HG03565 (cell line): ENCODE results near the gene TSPO.
"Not testable (repeated sequence)": the region's sequence is repeated elsewhere in the genome, so short reads cannot be mapped to it uniquely, and the experiment has no call there.

Experiments used
- ATAC-seq: cut with Tn5 transposase; IDR thresholded peaks from one replicate; pipeline ENCODE4 v1.9.1; 2021; ENCODE audit warnings: mild to moderate bottlenecking, moderate library complexity; ENCODE audit not compliant: unreplicated experiment

The TSPO gene

GRCh38 chr22:43151251-43152002 lies at the start of gene TSPO:
Gene TSPO (plus strand): TSS chr22:43151559. CDS start chr22:43159239, 7,680 bp downstream.
- no peak for ATAC-seq

GRCh38 chr22:43104056-43104625 lies 47.2 kb upstream of the TSPO start:
- not testable (repeated sequence) for ATAC-seq

DNA sequence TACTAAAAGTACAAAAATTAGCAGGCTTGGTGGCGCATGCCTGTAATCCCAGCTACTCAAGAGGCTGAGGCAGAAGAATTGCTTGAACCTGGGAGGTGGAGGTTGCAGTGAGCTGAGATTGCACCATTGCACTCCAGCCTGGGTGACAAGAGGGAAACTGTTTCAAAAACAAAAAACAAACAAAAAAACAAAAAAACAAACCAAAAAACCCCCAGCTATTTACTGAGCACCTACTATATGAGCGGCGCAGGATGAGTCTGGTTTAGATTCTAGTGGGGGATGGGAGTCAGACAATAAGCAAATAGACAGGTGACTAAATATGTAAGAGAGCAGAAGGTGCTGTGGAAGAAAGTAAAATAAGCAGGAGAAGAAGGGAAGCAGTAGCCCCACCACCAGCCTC lies 46.4 kb upstream of the TSPO start:
- not testable (repeated sequence) for ATAC-seq

DNA sequence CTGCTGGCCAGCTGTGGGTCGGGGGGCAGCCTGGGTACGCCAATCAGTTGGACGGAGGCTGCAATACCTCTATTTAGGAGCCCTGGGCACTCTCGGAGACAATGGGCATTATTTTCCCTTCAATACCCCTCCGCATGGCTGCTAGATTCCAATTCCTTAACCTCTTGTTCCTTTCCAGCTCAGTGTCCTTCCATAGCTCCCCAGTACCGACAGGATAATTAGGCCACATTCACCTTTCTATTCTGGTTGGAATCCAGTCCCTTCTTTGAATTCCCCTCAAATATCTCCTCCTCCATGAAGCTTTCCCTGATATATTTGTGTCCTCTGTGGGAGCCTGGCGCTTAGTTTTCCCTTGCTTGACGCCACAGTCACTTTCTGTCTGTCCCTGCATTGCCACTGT lies 45.1 kb upstream of the TSPO start:
- ATAC-seq, result no peak

DNA sequence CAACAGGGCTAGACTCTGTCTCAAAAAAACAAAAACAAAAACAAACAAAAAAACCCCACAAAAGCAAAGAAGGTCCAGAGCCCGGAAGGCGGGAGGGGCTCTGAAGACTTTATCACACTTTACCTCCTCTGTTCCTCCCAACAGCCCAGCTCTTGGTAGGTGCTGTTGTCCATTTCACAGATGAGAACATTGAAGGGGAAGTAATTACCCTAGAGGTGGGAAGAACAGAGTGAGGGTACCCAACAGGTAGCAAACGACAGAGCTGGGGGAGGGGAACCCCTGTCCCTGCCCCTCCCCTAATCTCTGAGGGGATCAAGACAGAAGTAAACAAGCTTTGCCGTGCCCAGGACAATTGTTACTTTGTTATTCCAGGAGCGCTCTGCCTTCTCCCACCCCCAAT lies 41.8 kb upstream of the TSPO start:
- ATAC-seq, result no peak

- ATAC-seq, result no peak
Observed at GRCh38 chr22:43109921-43110443, 41.4 kb upstream of the TSPO start.

DNA sequence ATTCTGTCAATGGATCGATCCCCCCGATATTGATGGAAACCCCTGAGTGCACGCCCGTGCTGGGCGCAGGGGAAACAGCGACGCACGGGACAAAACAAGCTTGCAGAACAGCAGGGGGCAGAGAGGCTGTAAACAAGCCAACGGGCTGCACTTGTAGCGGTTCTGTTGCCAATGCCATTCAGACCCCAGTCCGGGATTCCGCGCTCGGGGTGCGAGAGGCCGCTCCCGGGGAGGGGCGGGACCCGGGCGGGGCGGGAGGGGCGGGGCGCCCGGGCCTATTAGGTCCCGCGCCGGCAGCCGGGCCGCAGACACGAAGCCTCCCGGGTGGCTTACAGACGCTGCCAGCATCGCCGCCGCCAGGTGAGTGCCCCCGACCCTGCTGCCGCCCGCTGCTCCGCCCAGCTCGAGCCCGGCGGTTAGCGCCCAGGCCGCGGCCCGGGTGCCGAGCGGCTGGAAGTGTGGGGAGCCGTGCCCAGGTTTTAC lies 40.9 kb upstream of the TSPO start, which contains the start of gene BIK:
TSS of gene BIK (plus strand) at position 307 of the 483 bp plus-strand sequence. CDS start 13,273 bp downstream, outside the sequence.
- ATAC-seq, result no peak

GRCh38 chr22:43110927-43111623 lies 40.3 kb upstream of the TSPO start:
- no peak for ATAC-seq

DNA sequence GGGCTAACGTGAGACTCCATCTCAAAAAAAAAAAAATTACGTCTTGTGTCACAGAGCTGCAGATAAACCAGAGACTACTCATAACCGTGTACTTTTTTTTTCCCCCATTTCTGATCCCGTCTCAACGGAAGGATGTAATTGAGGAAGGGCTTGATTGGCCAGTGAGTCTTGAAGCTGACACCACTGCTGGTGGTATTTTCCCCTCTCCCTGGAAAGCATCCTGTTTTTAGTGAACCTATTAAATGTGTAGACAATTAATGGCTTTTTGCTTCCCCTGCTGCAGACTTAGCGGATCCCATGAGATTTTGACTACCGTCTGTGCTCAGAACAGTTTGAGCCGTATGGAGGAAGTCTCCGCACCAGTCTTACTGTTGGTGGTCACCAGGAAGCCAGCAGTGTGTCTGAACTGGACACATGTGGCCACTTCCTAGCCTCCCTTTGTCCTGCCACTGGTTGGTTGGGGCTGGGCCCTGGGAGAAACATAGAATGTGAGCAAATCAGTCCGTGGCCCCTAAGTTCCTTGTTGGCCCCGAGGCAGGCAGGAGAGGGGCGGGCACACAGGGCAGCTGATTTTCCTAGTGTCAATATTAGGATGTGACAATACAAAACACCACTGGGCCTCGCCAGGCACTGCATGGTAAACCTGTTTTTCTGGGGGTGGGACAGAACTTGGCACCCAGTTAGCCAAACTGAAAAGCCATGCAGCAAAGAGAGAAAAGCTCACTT lies 37.7 kb upstream of the TSPO start:
- no peak for ATAC-seq

- no peak for ATAC-seq
Observed at GRCh38 chr22:43114958-43115357, 36.4 kb upstream of the TSPO start.

GRCh38 chr22:43116932-43117331 lies 34.4 kb upstream of the TSPO start:
- ATAC-seq, result no peak

DNA sequence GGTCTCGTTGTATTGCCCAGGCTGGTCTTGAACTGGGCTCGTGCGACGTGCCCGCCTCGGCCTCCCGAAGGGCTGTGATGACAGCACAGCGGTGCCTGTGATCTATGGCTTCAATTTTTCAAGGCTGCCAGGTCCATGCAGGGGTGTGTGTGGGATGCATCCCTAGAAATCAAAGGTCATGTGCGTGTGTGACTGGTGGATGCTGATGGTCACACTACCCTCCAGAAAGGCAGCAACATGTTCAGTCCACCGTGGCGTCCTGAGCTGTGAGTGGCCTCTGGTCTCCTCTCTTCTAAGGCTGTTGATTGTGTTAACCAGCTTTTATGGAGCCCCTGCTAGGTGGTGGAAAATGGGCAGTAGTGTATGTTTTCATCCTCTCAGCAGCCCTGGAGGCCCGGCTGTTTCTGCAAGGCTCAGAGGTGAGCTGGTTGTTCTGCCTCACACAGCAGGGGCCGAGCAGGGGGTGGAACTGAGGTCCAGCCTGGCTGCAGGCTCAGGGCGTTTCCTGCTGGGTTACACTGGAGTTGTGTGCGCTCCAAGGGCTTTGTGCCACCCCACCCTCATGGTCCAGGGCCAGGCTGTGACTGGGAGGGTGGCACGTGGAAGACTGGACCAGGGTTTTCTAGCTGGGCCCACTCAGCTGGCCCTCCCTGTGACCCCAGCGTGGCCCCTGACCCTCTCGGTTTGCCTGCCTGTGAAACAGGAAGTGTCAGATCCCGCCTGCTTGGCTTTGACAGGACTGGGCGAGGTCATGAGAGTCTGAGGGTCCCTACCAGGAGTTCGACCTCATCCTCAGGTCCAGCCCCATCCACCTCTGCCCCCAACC lies 33.1 kb upstream of the TSPO start:
- no peak for ATAC-seq

DNA sequence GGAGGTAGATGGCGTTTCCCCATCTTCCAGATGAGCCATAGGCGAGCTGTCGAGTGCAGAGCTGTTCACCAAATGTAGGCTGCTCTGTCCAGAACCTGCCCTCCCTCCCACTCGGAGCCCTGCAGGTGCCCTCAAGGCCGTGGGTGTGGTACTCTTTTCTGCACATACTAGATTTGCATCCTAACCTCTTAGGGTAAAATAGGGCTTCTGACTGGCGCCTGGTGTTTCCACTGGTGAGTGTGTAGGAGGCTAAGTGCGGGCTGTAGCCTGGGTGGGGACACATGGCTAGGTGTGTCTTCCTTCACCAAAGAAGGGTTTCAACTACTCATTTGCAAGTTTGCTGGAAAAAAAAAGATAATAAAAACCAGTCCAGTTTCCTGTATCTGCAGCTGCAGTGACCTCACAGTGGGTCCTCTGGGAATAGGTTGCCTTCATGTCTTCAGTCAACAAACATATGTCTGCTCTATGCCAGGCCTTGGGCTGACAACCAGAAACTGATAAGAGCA lies 32.4 kb upstream of the TSPO start:
- ATAC-seq, result no peak

- no peak for ATAC-seq
Observed at GRCh38 chr22:43126501-43127165, 24.7 kb upstream of the TSPO start.

DNA sequence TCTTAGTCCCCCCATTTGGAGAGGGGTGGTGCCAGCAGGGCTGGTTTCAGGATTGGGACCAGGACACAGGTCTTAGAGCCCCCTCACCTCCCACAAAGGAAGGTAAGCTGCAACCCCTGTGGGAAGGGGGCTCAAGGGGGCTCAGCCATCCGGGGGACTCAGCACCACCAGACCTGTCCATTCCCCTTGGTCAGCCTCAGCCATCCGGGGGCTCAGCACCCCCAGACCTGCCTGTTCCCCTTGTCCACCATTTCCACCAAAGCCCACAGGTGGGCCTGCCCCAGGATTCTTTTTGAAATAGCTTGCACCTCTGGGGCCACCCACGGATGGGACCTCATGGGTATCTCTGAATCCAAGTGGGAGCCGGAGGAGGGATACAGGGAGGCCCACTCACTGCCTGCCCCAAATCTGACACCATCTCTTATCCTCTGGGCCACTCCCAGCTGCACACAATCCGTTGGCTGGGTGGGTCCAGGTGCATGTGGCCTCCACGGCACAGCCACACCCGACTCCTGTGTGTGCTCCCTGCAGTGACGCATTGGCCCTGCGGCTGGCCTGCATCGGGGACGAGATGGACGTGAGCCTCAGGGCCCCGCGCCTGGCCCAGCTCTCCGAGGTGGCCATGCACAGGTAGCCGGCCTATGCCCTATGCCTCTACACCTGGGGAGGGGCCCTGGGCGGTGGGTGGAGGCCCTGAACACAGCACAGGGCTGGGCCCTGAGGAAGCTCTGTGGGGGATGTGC lies 24.0 kb upstream of the TSPO start:
- no peak for ATAC-seq

- no peak for ATAC-seq
Observed at GRCh38 chr22:43128116-43128515, 23.2 kb upstream of the TSPO start.

GRCh38 chr22:43128928-43129424 lies 22.4 kb upstream of the TSPO start:
- ATAC-seq, result no peak
